ENCODE results near the gene GLRA2.

- TF ChIP-seq POLR2A (IDR thresholded peaks at IDR 0.05): no peak
- no peak for TF ChIP-seq CTCF (IDR thresholded peaks at IDR 0.05)
Measured at GRCh38 chrX:14717949-14718348, 188.6 kb downstream of the GLRA2 start.

Data from esophagus squamous epithelium (tissue), 4 donors.